GM10248 (cell line): ENCODE measurements around the gene HIPK4.
"Not testable (repeated sequence)": the region's sequence is repeated elsewhere in the genome, so short reads cannot be mapped to it uniquely, and the experiment has no call there.

Experiments used
- CTCF ChIA-PET: fragments of 300-600 bp; sonication (Branson Sonifier 250); formaldehyde crosslinking; extraction: SDS; loops from one replicate; lab custom pipeline; 2021; ENCODE audit warnings: antibody characterized with exemption; lab: Yijun Ruan, JAX
- POLR2A ChIA-PET: fragments of 350-650 bp; sonication (Branson Sonifier 250); formaldehyde crosslinking; extraction: SDS; loops from one replicate; lab custom pipeline; 2020; ENCODE audit warnings: antibody characterized with exemption; lab: Yijun Ruan, JAX
- DNase-seq: peaks from one replicate; pipeline ENCODE4 v3.0.0; 2012; ENCODE audit errors: extremely low spot score
- TF ChIP-seq, protein P1 (sequence below): IDR thresholded peaks from 2 replicates; pipeline ENCODE4 v1.5.1; 2012; ENCODE audit warnings: mild to moderate bottlenecking, low read depth; ENCODE audit errors: extremely low read depth, missing control alignments, control extremely low read depth

Gene HIPK4

DNA sequence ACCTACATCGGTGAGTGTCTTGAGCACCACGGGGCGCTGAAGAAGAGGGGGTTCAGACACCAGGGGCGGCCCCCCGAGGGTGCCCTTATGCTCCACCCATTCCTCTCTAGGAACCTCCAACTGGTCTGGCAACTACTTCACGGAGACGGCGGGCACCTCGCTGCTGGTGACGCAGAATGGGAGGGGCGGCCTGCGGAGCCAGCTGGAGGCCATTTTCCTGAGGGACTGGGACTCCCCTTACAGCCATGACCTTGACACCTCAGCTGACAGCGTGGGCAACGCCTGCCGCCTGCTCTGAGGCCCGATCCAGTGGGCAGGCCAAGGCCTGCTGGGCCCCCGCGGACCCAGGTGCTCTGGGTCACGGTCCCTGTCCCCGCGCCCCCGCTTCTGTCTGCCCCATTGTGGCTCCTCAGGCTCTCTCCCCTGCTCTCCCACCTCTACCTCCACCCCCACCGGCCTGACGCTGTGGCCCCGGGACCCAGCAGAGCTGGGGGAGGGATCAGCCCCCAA is 12.1 kb downstream of the HIPK4 start:
- ChIA-PET POLR2A (no interaction called here), CTCF (no interaction called here)
- DNase-seq, result no peak
- TF ChIP-seq, protein P1, sequence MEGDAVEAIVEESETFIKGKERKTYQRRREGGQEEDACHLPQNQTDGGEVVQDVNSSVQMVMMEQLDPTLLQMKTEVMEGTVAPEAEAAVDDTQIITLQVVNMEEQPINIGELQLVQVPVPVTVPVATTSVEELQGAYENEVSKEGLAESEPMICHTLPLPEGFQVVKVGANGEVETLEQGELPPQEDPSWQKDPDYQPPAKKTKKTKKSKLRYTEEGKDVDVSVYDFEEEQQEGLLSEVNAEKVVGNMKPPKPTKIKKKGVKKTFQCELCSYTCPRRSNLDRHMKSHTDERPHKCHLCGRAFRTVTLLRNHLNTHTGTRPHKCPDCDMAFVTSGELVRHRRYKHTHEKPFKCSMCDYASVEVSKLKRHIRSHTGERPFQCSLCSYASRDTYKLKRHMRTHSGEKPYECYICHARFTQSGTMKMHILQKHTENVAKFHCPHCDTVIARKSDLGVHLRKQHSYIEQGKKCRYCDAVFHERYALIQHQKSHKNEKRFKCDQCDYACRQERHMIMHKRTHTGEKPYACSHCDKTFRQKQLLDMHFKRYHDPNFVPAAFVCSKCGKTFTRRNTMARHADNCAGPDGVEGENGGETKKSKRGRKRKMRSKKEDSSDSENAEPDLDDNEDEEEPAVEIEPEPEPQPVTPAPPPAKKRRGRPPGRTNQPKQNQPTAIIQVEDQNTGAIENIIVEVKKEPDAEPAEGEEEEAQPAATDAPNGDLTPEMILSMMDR, result no peak

DNA sequence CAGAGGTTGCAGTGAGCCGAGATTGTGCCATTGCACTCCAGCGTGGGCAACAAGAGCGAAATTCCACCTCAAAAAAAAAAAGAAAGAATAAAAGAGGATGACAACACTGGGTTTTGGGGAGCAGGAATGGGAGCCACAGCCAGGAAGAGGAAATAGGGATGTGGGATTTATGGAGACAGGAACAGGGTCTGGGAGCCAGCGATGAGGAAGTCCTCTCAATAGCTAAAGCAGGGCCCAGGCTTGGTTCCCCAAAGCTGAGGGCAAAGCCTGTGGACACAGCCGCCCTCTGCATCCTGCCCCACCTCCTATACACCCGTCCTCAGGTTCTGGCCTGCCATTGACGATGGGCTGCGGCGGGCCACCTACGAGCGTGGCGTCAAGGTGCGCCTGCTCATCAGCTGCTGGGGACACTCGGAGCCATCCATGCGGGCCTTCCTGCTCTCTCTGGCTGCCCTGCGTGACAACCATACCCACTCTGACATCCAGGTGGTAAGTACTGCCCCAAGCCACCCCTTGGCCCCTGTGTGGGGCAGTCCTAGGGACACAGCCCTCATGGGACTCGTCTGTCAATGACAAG is 13.6 kb downstream of the HIPK4 start:
- no peak for DNase-seq
- ChIA-PET POLR2A (no interaction called here), CTCF (no interaction called here)
- TF ChIP-seq, protein P1, result no peak

DNA sequence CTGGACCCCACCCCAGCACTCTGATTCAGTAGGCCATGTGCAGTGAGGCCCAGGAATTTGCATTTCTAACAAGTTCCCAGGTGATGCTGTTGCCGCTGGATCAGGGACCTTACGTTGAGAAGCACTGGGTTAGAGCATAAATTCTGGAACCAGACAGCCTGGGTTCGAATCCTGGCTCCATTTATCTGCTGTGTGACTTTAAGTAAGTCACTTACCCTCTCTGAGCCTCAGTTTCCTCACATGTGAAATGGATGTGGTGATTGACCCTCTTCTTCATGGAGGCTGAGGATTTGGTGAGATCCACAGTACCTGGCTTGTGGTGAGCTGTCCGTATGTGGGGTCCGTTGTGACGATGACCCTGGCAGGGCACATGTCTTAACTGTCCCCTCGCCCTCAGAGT is 15.9 kb downstream of the HIPK4 start:
- CTCF ChIA-PET, result interaction anchor here (1.2 kb wide), 1 partner anchor 69 kb away, joined by 3 read pairs; no protein-coding TSS in a partner anchor
- no peak for DNase-seq
- TF ChIP-seq, protein P1, result no peak
- POLR2A ChIA-PET, result no interaction called here

DNA sequence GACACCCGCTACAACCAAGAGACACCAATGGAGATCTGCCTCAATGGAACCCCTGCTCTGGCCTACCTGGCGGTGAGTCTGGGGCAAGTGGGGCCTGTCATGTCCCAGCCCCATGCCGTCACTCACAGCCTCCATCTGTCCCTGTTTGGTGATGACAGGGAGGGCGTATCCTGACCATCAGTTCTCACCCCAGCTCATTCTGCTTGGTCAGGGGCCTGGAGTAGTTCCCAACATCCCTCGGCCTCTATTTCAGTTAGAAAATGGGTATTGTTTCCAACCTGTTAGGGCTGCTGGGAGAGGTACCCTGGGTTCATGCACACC is 18.2 kb downstream of the HIPK4 start:
- ChIA-PET POLR2A (no interaction called here), CTCF (interaction anchor here (0.8 to 1.2 kb wide), 3 partner anchors 8 to 35 kb away, joined by 4 to 5 read pairs (median 4); no protein-coding TSS in a partner anchor)
- TF ChIP-seq, protein P1, result no peak
- DNase-seq, result no peak

DNA sequence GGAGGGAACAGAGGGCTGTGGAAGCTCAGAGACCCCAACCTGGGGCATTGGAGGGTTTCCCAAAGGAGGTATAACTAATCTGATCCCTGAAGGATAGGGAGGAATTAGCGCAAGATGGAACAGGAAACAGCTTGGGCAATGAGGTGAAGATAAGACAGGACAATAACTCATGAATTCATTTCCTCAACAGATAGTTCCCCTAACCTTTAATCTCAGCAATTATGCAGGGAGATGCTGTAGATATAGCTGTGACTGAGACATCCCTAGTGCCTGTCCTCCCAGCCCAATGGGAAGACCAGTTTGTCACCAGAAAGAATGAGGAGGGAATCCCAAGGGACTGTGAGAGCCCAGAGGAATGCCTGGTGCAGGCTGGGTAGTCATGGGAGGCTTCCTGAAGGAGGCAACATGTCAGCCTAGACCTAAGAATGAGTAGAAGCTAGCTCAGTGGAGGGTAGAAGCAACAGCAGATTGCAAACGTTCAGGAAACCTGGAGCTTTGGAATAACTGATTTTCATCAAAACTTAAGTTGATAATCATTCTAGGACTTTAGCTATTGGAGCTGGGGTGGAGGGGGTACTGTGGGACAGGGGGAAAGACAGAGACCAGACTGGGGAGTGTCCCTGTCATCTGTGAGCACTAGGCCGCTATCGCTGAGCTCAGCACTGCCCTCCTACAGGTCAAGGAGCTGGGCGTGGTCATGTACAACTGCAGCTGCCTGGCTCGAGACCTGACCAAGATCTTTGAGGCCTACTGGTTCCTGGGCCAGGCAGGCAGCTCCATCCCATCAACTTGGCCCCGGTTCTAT is 18.8 kb downstream of the HIPK4 start:
- POLR2A ChIA-PET, result interaction anchor here (1.2 kb wide), 1 partner anchor 23 kb away, joined by 3 read pairs; the partner anchor contains the start of gene PLD3
- TF ChIP-seq, protein P1, result no peak
- DNase-seq, result no peak
- CTCF ChIA-PET, result interaction anchor here (0.8 to 1.2 kb wide), 3 partner anchors 9 to 35 kb away, joined by 4 to 5 read pairs (median 4); no protein-coding TSS in a partner anchor

DNA sequence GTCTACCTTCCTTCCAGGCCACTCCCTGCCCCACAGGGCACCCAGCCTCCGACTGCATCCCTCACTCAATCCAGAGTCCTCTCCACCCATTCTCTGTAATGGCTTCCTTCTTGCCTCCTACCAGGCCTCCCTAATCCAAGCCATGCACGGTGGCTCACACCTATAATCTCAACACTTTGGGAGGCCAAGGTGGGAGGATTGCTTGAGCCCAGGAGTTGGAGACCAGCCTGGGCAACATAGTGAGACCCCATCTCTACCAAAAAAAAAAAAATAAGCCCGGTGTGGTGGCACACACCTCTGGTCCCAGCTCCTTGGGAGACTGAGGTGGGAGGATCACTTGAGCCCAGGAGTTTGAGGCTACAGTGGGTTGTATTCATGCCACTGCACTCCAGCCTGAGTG is 19.7 kb downstream of the HIPK4 start:
- DNase-seq, CTCF ChIA-PET: not testable (repeated sequence)
- POLR2A ChIA-PET, result interaction anchor here (1.2 kb wide), 1 partner anchor 22 kb away, joined by 3 read pairs; the partner anchor contains the start of gene PLD3

DNA sequence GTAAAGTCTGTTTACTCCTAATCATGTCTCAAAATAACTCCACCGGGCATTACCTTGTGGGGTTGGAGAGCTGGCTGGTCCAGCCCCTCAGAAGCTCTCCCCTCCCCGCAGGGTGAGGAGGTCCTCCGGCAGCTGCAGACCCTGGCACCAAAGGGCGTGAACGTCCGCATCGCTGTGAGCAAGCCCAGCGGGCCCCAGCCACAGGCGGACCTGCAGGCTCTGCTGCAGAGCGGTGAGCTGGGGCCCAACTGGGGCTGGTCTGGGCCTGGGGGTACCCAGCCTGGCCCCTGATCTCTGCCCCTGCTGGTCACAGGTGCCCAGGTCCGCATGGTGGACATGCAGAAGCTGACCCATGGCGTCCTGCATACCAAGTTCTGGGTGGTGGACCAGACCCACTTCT is 20.2 kb downstream of the HIPK4 start:
- ChIA-PET CTCF (no interaction called here), POLR2A (no interaction called here)
- TF ChIP-seq, protein P1, result no peak
- DNase-seq, result no peak
